ENCODE data around the gene ARL2.
"Not testable (repeated sequence)": the region's sequence is repeated elsewhere in the genome, so short reads cannot be mapped to it uniquely, and the experiment has no call there.

ARL2 gene

DNA sequence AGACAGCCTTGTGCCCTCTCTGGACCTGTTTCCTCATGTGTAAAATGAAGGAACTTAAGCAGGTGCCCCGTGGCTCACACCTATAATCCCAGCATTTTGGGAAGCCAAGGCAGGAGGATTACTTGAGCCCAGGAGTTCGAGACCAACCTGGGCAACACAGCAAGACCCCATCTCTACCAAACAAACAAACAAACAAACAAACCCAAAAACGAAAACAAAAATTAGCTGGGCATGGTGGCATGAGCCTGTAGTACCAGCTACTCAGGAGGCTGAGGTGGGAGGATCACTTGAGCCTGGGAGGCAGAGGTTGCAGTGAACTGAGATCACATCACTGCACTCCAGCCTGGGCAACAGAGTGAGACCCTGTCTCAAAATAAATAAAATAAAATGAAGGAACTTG is 10.0 kb upstream of the ARL2 start:
- not testable (repeated sequence) for H3K4me3 ChIP-seq (ENCODE audit: low read depth in 1 of 2, low read length in 2 of 2)

DNA sequence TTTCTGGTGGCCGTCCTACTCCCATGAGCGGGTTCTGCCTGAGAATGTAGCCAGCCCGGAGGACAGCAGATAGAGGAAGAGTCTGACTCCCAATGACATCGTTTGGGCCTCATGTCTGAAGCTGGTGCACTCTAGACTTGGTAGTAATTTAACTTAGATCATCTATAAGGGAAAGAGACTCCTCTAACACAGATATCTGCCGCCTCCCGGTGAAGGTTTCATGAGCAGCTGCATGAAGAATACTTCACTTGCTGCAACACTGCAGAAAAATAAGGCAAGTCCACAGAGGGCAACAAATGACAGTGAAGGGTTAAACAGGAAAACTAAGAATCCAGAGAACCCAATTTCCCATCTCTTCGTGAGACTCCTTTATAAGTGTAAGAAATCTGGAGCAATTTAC is 5.9 kb upstream of the ARL2 start:
- Histone ChIP-seq H3K36me3 (ENCODE audit: control insufficient read depth in 1 of 2, insufficient read depth in 2 of 2, low read length in 2 of 2) (no peaks in the 10 kb centered on the region), H3K27ac (ENCODE audit: low read depth, low read length) (no peak overlapping the region), H3K4me1 (ENCODE audit: control insufficient read depth in 1 of 2, insufficient read depth in 2 of 2, low read length in 2 of 2) (peaks cover 3% of the 10 kb centered on the region in 2 donors), H3K27me3 (ENCODE audit: control insufficient read depth in 1 of 2, insufficient read depth in 2 of 2, low read length in 2 of 2) (no peaks in the 10 kb centered on the region), H3K4me3 (ENCODE audit: low read depth in 1 of 2, low read length in 2 of 2) (no peak overlapping the region), H3K9ac (ENCODE audit: low read depth in 1 of 2, low read length in 2 of 2) (no peak overlapping the region), H3K9me3 (ENCODE audit: control insufficient read depth in 1 of 2, low read length in 2 of 2) (no peaks in the 10 kb centered on the region)

More for the DNA sequence above, 10.0 kb upstream of the ARL2 start:
- not testable (repeated sequence) for H3K36me3 ChIP-seq (ENCODE audit: control insufficient read depth in 1 of 2, insufficient read depth in 2 of 2, low read length in 2 of 2); H3K9me3 ChIP-seq (ENCODE audit: control insufficient read depth in 1 of 2, low read length in 2 of 2); H3K4me1 ChIP-seq (ENCODE audit: control insufficient read depth in 1 of 2, insufficient read depth in 2 of 2, low read length in 2 of 2); H3K9ac ChIP-seq (ENCODE audit: low read depth in 1 of 2, low read length in 2 of 2); H3K27me3 ChIP-seq (ENCODE audit: control insufficient read depth in 1 of 2, insufficient read depth in 2 of 2, low read length in 2 of 2); H3K27ac ChIP-seq (ENCODE audit: low read depth, low read length)

DNA sequence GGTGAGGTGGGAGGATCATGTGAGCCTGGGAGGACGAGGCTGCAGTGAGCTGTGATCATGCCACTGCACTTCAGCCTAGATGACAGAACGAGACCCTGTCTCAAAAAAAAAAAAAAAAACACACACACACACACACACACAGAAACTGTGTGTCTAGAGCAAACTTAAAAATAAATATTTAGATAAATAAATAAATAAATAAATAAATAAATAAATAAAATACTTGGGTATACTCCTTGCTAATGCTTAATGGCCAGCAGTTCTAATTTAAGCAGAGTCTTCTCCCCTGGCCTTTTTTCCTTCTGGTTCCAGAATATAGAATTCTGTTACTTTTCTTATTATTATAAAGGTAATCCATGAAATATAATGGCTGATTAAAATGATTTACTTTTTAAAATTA is 5.1 kb upstream of the ARL2 start:
- H3K36me3 ChIP-seq (ENCODE audit: control insufficient read depth in 1 of 2, insufficient read depth in 2 of 2, low read length in 2 of 2) = no peaks in the 10 kb centered on the region
- H3K27me3 ChIP-seq (ENCODE audit: control insufficient read depth in 1 of 2, insufficient read depth in 2 of 2, low read length in 2 of 2) = no peaks in the 10 kb centered on the region

DNA sequence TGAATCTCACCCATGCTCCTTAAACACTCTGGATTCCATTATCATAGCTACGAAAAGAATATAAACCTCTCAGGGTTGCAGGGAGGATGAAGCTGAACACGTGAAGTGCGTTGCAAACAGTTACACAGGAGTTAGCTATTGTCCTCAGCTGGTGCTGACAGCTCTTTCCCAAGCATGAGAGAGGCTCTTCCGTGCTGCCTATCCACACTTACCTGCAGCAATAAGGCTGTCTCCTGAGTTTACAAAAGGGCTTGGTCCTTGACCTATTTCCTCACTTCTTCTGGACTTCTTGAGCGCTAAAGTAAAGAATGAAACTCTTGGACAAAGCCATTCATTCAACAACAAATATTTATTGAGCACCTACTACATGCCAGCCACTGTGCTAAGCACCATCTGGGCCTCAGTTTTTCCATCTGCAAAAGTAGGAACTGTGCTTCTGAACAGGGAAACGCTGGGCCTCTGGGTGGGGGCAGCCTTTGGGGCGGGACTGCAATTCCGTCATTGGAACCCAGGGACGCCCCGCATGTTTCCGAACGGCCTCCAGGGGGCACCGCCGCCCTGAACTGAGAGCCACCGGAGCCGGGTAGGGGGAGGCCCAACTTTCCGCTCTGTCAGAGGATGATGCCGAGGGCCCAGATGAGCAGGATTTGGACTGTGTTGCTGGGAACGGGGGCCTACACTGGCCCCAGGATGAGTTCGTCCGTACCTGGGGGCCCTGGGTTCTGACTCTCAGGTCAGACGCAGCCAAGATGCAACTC is 651 bp upstream of the ARL2 start:
- Histone ChIP-seq H3K36me3 (ENCODE audit: control insufficient read depth in 1 of 2, insufficient read depth in 2 of 2, low read length in 2 of 2) (peaks cover 0 to 2% of the 10 kb centered on the region in 2 donors), H3K27me3 (ENCODE audit: control insufficient read depth in 1 of 2, insufficient read depth in 2 of 2, low read length in 2 of 2) (no peaks in the 10 kb centered on the region), H3K9ac (ENCODE audit: low read depth in 1 of 2, low read length in 2 of 2) (peak overlapping the region; percentile 98), H3K4me3 (ENCODE audit: low read depth in 1 of 2, low read length in 2 of 2) (peak overlapping the region; percentile 92 to 97), H3K4me1 (ENCODE audit: control insufficient read depth in 1 of 2, insufficient read depth in 2 of 2, low read length in 2 of 2) (peaks cover 10 to 20% of the 10 kb centered on the region in 2 donors), H3K27ac (ENCODE audit: low read depth, low read length) (peak overlapping the region; percentile 99), H3K9me3 (ENCODE audit: control insufficient read depth in 1 of 2, low read length in 2 of 2) (no peaks in the 10 kb centered on the region)

More for the DNA sequence above, 5.1 kb upstream of the ARL2 start:
- Histone ChIP-seq H3K4me1 (ENCODE audit: control insufficient read depth in 1 of 2, insufficient read depth in 2 of 2, low read length in 2 of 2) (peaks cover 6 to 8% of the 10 kb centered on the region in 2 donors), H3K9ac (ENCODE audit: low read depth in 1 of 2, low read length in 2 of 2) (no peak overlapping the region), H3K9me3 (ENCODE audit: control insufficient read depth in 1 of 2, low read length in 2 of 2) (no peaks in the 10 kb centered on the region), H3K27ac (ENCODE audit: low read depth, low read length) (no peak overlapping the region), H3K4me3 (ENCODE audit: low read depth in 1 of 2, low read length in 2 of 2) (no peak overlapping the region)

DNA sequence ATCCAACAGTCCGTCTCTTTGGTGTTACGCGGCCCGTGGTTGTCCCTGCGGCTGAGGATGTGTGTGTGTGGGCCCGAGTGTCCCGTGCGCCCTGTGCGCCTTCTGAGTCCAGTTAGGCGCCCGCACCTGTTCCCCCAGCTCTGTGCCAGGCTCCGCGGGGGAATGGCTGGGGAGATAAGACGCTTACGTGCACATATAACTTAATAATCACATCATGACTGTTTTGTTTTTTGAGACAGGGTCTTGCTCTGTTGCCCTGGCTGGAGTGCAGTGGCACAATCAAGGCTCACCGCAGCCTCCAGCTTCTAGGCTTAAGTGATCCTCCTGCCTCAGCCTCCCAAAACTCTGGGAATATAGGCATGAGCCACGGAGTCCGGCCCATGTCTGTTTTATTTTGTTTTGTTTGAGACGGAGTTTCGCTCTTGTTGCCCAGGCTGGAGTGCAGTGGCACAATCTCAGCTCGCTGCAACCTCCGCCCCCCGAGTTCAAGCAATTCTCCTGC is 817 bp downstream of the ARL2 start:
- no peaks in the 10 kb centered on the region for H3K27me3 ChIP-seq (ENCODE audit: control insufficient read depth in 1 of 2, insufficient read depth in 2 of 2, low read length in 2 of 2)
- no peaks in the 10 kb centered on the region for H3K9me3 ChIP-seq (ENCODE audit: control insufficient read depth in 1 of 2, low read length in 2 of 2)
- H3K36me3 ChIP-seq (ENCODE audit: control insufficient read depth in 1 of 2, insufficient read depth in 2 of 2, low read length in 2 of 2) = peaks cover 0 to 12% of the 10 kb centered on the region in 2 donors
- peak overlapping the region; percentile 92 to 97 for H3K4me3 ChIP-seq (ENCODE audit: low read depth in 1 of 2, low read length in 2 of 2)
- peaks cover 10 to 20% of the 10 kb centered on the region in 2 donors for H3K4me1 ChIP-seq (ENCODE audit: control insufficient read depth in 1 of 2, insufficient read depth in 2 of 2, low read length in 2 of 2)
- peak overlapping the region; percentile 98 for H3K9ac ChIP-seq (ENCODE audit: low read depth in 1 of 2, low read length in 2 of 2)
- H3K27ac ChIP-seq (ENCODE audit: low read depth, low read length) = peak overlapping the region; percentile 99

DNA sequence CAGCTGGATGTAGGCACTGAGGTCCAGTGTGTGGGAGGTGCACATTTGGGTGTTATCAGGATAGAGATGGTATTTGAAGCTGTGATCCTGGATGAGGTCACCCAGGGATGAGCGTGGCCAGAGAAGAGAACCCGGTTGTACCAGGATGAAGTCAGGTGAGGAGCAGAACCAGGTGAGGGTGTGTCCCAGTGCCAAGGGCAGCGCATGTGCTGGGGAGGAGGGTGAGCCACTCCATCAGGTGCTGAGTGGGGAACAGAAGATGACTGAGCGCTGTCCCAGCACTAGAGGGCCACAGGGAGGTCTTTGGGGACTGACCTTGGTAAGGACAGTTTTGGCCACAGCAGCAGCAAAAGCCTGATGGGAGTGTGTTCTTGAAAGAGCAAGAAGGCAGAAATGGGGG is 2.7 kb downstream of the ARL2 start:
- Histone ChIP-seq H3K4me3 (ENCODE audit: low read depth in 1 of 2, low read length in 2 of 2) (no peak overlapping the region), H3K4me1 (ENCODE audit: control insufficient read depth in 1 of 2, insufficient read depth in 2 of 2, low read length in 2 of 2) (peaks cover 10 to 20% of the 10 kb centered on the region in 2 donors), H3K9ac (ENCODE audit: low read depth in 1 of 2, low read length in 2 of 2) (no peak overlapping the region), H3K27ac (ENCODE audit: low read depth, low read length) (no peak overlapping the region), H3K9me3 (ENCODE audit: control insufficient read depth in 1 of 2, low read length in 2 of 2) (no peaks in the 10 kb centered on the region), H3K36me3 (ENCODE audit: control insufficient read depth in 1 of 2, insufficient read depth in 2 of 2, low read length in 2 of 2) (peaks cover 3 to 17% of the 10 kb centered on the region in 2 donors), H3K27me3 (ENCODE audit: control insufficient read depth in 1 of 2, insufficient read depth in 2 of 2, low read length in 2 of 2) (no peaks in the 10 kb centered on the region)

DNA sequence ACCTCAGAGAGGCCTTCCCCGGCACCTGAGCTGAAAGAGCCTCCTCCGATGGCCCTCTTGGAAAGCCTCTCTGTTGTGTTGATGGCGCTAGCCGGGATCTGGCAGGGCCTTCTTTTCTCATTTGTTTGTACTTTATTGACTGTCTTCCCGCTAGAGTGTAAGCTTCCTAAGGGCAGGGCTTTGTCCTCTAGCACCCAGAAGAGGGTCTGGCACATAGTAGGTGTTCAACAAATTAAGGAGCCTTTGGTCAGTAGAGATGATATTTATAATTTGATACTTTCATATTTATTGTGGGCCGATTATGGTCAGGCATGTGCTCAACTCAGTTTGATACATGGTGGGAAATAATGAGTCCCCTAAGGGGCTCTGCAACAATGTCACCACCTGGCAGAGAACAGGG is 4.0 kb downstream of the ARL2 start:
- Histone ChIP-seq H3K9me3 (ENCODE audit: control insufficient read depth in 1 of 2, low read length in 2 of 2) (no peaks in the 10 kb centered on the region), H3K36me3 (ENCODE audit: control insufficient read depth in 1 of 2, insufficient read depth in 2 of 2, low read length in 2 of 2) (peaks cover 7 to 20% of the 10 kb centered on the region in 2 donors), H3K27ac (ENCODE audit: low read depth, low read length) (no peak overlapping the region), H3K9ac (ENCODE audit: low read depth in 1 of 2, low read length in 2 of 2) (no peak overlapping the region), H3K27me3 (ENCODE audit: control insufficient read depth in 1 of 2, insufficient read depth in 2 of 2, low read length in 2 of 2) (no peaks in the 10 kb centered on the region), H3K4me1 (ENCODE audit: control insufficient read depth in 1 of 2, insufficient read depth in 2 of 2, low read length in 2 of 2) (peaks cover 8 to 17% of the 10 kb centered on the region in 2 donors), H3K4me3 (ENCODE audit: low read depth in 1 of 2, low read length in 2 of 2) (no peak overlapping the region)

DNA sequence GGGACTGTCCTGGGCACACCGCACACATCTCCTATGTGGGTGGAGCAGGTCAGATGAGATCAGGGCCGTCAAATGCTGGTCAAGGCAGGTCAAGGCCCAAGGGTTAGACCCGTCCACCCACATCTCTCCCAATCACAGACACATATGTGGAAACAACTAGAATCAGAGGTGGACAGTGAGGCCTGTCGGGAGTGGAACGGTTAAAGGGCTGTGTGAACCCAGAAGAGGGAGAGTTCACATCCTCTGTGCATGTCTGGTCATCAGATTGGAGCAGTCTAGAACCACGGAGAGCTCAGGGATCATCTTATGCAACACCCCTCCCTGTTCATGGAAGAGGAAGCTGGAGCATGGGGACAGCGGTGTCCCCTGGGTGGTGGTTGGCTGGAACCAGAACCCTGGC is 5.9 kb downstream of the ARL2 start:
- no peak overlapping the region for H3K27ac ChIP-seq (ENCODE audit: low read depth, low read length)
- H3K4me1 ChIP-seq (ENCODE audit: control insufficient read depth in 1 of 2, insufficient read depth in 2 of 2, low read length in 2 of 2) = peaks cover 4 to 9% of the 10 kb centered on the region in 2 donors
- H3K36me3 ChIP-seq (ENCODE audit: control insufficient read depth in 1 of 2, insufficient read depth in 2 of 2, low read length in 2 of 2) = peaks cover 7 to 20% of the 10 kb centered on the region in 2 donors
- no peaks in the 10 kb centered on the region for H3K27me3 ChIP-seq (ENCODE audit: control insufficient read depth in 1 of 2, insufficient read depth in 2 of 2, low read length in 2 of 2)
- H3K4me3 ChIP-seq (ENCODE audit: low read depth in 1 of 2, low read length in 2 of 2) = no peak overlapping the region
- H3K9me3 ChIP-seq (ENCODE audit: control insufficient read depth in 1 of 2, low read length in 2 of 2) = no peaks in the 10 kb centered on the region
- no peak overlapping the region for H3K9ac ChIP-seq (ENCODE audit: low read depth in 1 of 2, low read length in 2 of 2)

DNA sequence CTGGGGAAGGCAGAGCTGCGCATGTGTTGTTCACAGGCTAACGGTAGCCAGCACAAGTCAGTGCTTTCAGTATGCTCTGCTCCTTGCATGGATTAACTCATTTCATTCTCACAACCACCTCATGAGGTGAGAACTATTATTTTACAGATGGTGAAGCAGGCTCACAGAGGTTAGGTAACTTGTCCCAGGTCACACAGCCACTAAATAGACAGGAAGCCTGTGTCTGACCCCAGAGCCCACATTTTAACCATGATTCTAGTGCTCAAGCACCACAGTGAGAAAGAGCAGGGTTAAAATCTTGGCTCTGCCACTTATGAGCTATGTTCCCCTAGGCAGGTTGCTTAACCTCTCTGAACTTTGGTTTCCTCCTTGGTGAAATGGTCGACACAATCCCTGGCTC is 7.0 kb downstream of the ARL2 start:
- Histone ChIP-seq H3K36me3 (ENCODE audit: control insufficient read depth in 1 of 2, insufficient read depth in 2 of 2, low read length in 2 of 2) (peaks cover 7 to 20% of the 10 kb centered on the region in 2 donors), H3K4me1 (ENCODE audit: control insufficient read depth in 1 of 2, insufficient read depth in 2 of 2, low read length in 2 of 2) (peaks cover 4% of the 10 kb centered on the region in 2 donors), H3K27me3 (ENCODE audit: control insufficient read depth in 1 of 2, insufficient read depth in 2 of 2, low read length in 2 of 2) (no peaks in the 10 kb centered on the region), H3K27ac (ENCODE audit: low read depth, low read length) (no peak overlapping the region), H3K9me3 (ENCODE audit: control insufficient read depth in 1 of 2, low read length in 2 of 2) (no peaks in the 10 kb centered on the region), H3K9ac (ENCODE audit: low read depth in 1 of 2, low read length in 2 of 2) (no peak overlapping the region), H3K4me3 (ENCODE audit: low read depth in 1 of 2, low read length in 2 of 2) (no peak overlapping the region)

DNA sequence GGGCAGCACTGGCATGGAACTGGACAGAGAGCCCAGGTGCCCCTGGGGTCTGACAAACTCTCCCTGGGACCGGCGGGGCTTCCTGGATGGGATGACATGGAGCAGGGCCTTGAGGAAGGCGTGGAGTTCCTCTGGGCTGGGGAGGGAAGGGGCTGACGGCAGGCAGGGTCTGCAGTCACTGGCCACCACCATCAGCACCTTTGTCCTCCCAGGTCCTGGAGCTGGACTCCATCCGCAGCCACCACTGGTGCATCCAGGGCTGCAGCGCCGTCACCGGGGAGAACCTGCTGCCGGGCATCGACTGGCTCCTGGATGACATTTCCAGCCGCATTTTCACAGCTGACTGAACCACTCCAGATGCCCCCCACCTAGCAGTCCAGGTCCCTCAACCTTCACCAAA is 7.5 kb downstream of the ARL2 start:
- no peaks in the 10 kb centered on the region for H3K27me3 ChIP-seq (ENCODE audit: control insufficient read depth in 1 of 2, insufficient read depth in 2 of 2, low read length in 2 of 2)
- no peak overlapping the region for H3K4me3 ChIP-seq (ENCODE audit: low read depth in 1 of 2, low read length in 2 of 2)
- H3K4me1 ChIP-seq (ENCODE audit: control insufficient read depth in 1 of 2, insufficient read depth in 2 of 2, low read length in 2 of 2) = peaks cover 2 to 4% of the 10 kb centered on the region in 2 donors
- no peak overlapping the region for H3K9ac ChIP-seq (ENCODE audit: low read depth in 1 of 2, low read length in 2 of 2)
- peaks cover 7 to 20% of the 10 kb centered on the region in 2 donors for H3K36me3 ChIP-seq (ENCODE audit: control insufficient read depth in 1 of 2, insufficient read depth in 2 of 2, low read length in 2 of 2)
- H3K9me3 ChIP-seq (ENCODE audit: control insufficient read depth in 1 of 2, low read length in 2 of 2) = no peaks in the 10 kb centered on the region
- H3K27ac ChIP-seq (ENCODE audit: low read depth, low read length) = no peak overlapping the region
